ENCODE results near the gene ST3GAL4.

DNA sequence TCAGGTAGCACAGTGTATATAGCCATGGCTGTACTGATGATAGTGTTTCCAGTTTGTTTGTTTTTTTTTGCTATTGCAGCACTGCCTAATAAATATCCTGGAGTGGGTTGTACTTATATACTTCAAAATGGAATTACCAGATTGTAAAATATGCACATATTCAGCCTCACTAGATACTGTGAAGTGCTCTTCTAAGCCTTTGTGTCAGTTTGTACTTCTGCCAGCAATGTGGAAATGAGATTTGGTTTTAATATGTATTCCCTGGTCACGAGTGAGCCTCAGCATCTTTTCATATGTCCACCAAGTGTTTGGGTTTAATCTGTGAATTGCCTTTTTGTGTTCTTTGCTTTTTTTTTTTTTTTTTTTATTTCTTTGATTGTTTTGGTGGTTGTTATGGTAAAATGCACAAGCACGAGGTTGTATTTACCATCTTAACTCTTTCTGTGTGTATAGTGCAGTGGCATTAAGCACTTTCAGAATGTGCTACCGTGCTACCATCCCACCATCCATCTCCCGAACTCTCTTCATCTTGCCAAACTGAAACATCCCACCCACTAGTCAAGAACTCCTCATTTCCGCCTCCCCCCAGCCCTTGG lies 34.9 kb downstream of the ST3GAL4 start:
- no peak for TF ChIP-seq EZH2 (IDR thresholded peaks at IDR 0.05; ENCODE audit: insufficient read depth, poor library complexity, severe bottlenecking)
- TF ChIP-seq EZH2phosphoT487 (IDR thresholded peaks at IDR 0.05; ENCODE audit: insufficient read depth, low read depth) = no peak

Measured in GM23248 (cell line).